Lung microvascular endothelial cell (primary cell): ENCODE measurements around the gene POC1A. TPM values are rescaled to one million over a fixed set of nuclear protein-coding genes. Genes with fewer than 3 reads are reported as not detected.

ENCODE experiments used
- DNase-seq, 2 donors: peaks; one replicate each; pipeline versions ENCODE4 v3.0.0 to v3.0.0-alpha.2; 2010; ENCODE audit warnings: low read depth in 2 of 2
- total RNA-seq: library from RNA; depleted of rRNA; stranded (reverse); fragments of >200 nt; gene quantifications from 2 replicates; pipeline ENCODE4 v1.2.1, GENCODE V29; 2014

Gene POC1A
- total RNA-seq, 1 donor from 2014 or later = 4.0 TPM

GRCh38 chr3:52132041-52132440, 22.2 kb downstream of the POC1A start:
- DNase-seq = peak in 1 of 2 donors; percentile 74

GRCh38 chr3:52130966-52131622, 23.1 kb downstream of the POC1A start:
- no peak for DNase-seq

DNA sequence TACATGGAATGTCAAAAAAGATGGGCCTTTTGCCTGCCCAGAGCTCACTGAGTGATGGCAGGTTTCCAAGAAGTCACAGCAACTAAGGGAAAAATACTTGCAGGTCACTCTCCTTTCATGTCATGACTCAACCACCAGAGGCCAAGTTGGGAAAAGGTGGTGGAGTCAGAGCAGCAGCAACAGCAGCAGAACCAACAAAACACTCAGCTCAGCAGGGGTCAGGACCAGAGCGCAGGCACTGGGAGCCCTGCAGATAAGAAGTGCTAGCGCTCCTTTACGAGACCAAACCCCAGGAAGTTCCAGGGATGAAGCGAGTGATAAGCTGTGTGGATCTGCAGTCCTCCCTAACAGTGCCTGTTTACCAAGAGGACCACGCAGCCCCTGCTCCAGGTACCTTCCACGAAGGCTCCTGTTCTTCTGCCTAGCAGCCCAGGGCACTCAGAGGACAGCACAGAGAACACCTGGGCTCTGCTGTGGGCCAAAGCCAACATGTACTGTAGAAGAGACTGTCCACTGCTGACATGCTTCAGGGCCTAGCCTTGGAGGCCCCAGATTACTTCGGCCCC, 26.0 kb downstream of the POC1A start:
- peak; percentile 67 to 68 for DNase-seq

DNA sequence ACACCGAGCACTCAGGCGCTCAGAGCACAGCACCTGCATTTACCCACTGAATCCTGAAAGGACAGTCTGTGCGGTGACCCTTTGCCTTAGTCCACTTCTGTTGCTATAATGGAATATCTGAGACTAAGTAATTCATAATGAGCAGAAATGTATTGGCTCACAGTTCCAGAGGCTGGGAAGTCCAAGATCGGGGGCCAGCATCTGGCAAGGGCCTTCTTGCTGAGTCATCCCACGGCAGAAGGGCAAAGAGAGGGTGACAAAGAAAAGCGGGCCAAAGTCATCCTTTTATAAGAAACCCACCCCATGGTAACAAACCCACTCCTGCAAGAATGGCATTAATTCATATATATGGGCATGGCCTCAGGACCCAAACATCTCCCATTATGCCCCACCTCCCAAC, 27.7 kb downstream of the POC1A start:
- DNase-seq = no peak

DNA sequence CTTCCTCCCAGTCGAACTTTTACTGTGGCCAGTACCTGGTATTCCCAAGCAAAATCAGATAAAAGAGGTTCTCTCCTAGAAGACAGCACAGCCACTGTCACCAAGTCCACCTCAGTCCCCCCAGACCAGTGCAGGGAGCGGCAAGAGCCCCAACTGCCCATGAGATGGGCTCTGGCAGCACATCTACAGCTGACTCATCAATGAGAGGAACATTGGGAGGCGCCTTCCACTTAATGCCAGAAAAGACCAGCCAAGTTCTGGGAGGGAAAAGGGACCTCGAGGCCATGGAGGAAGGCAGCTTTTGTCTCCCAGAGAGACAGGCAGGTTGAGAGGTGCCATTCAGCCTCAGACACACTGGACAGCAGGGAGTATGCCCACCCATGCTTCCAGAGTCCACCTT, 28.2 kb downstream of the POC1A start:
- no peak for DNase-seq

DNA sequence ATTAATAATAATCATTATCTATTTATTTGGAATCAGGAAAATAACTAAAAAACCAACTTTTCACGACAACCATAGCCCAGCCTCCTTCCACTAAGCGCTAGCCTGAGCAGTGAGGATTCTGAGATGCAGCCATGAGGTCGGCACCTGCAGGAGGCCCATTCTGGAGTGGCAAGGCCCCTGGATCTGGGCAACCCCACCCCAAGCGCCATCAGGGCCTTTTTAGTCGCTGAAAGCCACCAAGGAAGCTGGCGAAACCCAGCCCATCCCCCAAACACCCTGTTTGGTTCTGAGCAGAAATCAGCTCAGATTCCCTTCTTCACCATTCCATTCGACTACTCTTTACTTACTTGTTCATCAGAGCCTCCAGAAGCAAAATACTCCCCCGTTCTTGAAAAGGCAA, 29.5 kb downstream of the POC1A start:
- no peak for DNase-seq

- no peak for DNase-seq
These were observed 30.1 kb downstream of the POC1A start for GRCh38 chr3:52124126-52124525.

DNA sequence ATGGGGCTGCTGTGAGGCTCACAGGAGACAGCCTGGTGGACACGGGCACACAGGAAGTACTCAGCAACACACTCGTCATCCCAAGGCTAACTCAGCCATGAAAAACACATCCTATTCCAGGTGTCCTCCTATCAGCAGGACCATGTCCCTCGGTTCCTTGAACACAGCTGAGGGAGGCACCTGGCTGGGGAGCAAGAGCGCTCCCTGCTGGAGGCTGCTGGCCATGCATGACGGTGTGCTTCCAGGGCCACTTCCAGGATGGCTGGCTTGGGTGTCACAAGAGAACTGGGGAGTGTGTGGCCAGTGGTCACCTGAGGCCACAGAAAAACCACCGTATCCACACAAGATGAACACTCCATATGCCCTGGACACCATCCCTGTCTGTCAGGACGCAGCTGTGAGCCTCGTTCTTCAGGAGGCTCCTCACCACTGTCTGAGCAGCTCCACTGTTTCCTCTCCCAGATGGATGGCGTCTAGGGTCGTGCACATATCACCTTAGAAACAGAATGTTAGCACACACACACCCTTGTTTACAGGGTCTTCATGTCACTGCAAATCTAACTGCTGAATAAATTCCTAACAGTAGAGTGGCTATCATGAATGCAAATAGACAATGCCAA, 31.0 kb downstream of the POC1A start:
- DNase-seq = peak; percentile 79 to 89

DNA sequence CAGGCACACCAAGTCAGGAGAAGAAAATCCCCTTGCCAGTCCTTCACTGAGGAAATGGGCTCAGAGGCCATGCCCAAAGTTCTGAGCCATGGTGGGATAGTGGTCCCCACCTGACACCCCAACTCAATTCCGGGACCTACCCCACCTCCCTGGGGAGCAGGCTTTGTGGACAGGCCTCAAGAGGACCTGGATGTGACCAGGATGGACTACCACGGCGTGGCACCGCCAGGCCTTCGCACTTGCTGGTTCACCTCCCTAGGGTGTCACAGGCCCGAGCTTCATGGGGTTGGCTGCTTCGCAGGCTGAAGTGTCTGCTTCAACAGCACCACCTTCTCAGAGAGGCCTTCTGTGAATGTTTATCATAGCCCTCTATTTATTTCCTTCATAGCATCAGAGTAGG, 31.7 kb downstream of the POC1A start:
- DNase-seq = no peak

DNA sequence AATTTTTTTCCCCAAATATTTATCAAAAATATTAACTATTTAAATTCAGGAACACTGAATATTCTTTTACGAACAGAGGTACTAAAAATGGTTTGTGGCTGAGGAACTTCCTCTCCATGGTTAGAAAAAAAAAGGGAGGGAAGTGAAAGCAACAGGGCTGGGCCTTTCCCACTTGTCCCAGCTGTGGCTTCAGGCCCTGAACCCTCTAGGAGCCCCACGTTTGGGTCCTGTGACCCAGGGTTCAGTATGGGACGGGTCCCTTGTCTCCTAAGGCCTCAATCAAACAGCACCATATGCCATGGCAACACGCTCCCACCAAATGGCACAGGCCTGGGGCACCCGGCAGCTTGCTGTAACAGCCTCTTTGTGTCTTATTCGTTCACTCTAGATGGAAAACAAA, 32.4 kb downstream of the POC1A start:
- peak in 1 of 2 donors; percentile 14 for DNase-seq

GRCh38 chr3:52121464-52121805, 32.8 kb downstream of the POC1A start:
- DNase-seq = peak; percentile 54 to 61

DNA sequence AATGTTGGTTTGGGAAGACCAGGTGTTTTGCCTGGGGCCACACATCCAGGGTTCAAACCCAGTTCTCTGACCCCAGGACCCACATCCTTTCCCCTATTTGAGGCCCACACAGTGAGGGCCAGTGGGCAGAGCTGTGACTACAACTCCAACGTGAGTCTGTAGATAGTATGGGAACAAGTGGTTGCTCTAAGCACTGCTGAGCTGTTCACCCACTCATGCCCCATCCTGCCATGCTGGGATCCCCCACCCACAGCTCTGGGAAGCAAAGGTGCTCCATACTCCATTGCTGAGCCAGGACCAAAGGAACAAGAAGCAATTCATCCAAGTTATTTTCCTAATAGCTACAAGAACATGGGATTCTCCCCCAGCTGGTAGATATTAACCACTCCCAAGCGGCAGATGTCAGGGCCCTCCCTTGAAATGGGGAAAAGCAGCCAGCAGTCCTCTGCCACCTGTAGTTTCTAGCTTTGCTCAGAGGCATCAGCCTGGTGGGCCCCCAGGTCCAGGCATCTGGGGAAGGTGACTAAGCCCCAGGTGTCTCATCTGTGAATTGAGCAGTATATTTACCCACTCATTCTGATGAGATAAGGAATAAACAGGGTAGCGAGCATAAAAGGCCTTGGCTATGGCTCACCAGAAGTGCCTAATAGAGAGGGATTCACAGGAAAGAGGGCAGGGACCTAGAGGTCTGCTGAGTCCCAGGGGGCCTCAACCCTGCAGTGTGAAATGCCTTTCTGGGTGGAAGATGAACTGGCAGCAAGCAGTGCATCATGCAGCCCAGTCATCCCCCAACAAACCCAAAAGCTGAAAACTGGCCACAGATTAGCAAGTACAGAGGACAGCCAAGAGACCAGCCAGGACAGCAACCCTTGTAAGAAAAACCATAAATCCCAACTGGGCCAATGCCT, 33.4 kb downstream of the POC1A start:
- DNase-seq = no peak

DNA sequence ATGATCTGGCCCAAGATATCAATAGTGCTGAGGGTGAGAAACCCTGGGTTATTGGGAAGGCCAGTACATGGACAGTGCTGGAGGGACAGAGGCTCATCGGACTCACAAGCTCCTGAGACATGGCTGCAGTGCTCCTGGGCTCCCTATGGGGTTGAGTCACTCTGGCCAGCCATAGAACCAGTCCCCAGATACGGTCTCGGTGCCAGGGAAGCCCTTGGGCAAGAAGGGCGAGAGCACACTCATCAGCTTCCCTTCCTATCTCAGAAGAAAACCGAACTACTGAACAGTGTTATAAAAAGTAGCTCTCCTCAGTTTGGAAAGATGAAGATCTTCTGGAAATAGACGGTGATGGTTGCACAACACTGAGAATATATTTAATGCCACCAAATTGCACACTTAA, 34.4 kb downstream of the POC1A start:
- no peak for DNase-seq

- no peak for DNase-seq
These were observed 35.1 kb downstream of the POC1A start for GRCh38 chr3:52119099-52119498.

- no peak for DNase-seq
These were observed 35.9 kb downstream of the POC1A start for GRCh38 chr3:52118156-52118875.

- DNase-seq = no peak
These were observed 36.7 kb downstream of the POC1A start for GRCh38 chr3:52117537-52117936.

- no peak for DNase-seq
These were observed 42.2 kb downstream of the POC1A start for GRCh38 chr3:52112056-52112455.

GRCh38 chr3:52110502-52110901, 43.7 kb downstream of the POC1A start:
- DNase-seq = no peak

- peak; percentile 80 to 82 for DNase-seq
These were observed 44.5 kb downstream of the POC1A start for GRCh38 chr3:52109611-52110301.

DNA sequence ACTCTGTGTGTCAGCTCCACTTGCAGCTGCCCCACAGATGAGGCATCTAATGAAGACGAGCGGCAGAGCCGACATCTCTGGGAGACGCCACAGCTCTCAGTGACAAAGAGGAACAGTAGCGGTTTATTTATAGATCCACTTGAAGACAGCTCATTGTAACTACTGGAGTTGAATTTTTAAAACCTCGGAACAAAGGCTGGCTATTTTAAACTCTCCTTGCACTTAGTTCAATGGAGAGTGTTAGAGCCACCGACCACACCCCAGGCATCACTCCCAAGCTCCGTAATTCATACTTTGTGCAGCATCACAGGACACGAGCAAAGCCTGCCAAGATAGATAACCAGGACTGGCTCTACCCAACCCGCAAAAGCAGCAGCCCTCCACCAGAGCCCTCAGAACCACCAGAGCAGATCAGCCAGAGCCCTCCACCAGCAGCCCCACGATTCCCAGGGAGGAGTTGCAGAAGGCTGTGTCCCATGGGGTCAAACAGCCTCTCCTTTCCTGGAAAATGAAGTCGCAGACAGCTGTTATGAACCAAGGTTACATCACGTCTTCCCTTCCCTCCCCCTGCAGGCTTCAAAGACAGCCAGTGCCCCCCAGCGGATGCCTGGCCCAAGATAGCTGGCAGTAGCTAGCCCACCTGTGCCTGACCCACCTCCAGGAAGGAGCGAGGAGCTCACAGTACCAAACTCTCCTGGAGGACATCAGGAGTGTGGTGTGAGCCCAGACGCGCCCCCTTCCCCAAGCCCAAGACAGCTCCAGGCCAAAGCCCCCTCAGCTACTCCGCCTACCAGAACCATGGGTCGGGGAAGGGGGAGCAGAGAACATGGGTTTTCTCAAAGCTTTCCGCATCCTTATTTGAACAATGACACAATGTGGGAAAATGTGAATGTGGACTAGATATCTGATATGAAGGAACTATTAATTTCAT, 45.7 kb downstream of the POC1A start:
- DNase-seq = peak in 1 of 2 donors; percentile 51
